HepG2 (cell line): Measurements from ENCODE around the gene PIM3. TPM values are rescaled to one million over a fixed set of nuclear protein-coding genes. Genes with fewer than 3 reads are reported as not detected.

Source experiments
- DBP ChIP-seq: sonication (generic); formaldehyde crosslinking; IDR thresholded peaks from 2 replicates; pipeline ENCODE4 v1.4.0; 2020; ENCODE audit warnings: missing genetic modification reagents; ENCODE audit errors: not compliant biosample characterization
- KDM2A ChIP-seq: sonication (generic); formaldehyde crosslinking; IDR thresholded peaks from 2 replicates; pipeline ENCODE4 v1.4.0; 2020; ENCODE audit warnings: low read depth, missing genetic modification reagents, borderline replicate concordance
- KLF11 ChIP-seq: IDR thresholded peaks from 2 replicates; pipeline ENCODE4 v1.6.1; 2016; ENCODE audit warnings: missing compliant biosample characterization
- LRRFIP1 ChIP-seq: sonication (generic); formaldehyde crosslinking; conservative IDR thresholded peaks from 2 replicates; pipeline ENCODE4 v1.4.0; 2020; ENCODE audit warnings: missing genetic modification reagents
- MAF1 ChIP-seq: sonication (generic); formaldehyde crosslinking; IDR thresholded peaks from 2 replicates; pipeline ENCODE4 v1.5.0; 2020; ENCODE audit warnings: missing genetic modification reagents, borderline replicate concordance
- MTERF4 ChIP-seq: sonication (generic); formaldehyde crosslinking; IDR thresholded peaks from 2 replicates; pipeline ENCODE4 v1.8.0; 2023; ENCODE audit warnings: mild to moderate bottlenecking, missing genetic modification reagents
- NFYC ChIP-seq: IDR thresholded peaks from 2 replicates; pipeline ENCODE4 v1.6.1; 2016; ENCODE audit warnings: missing genetic modification reagents, missing compliant biosample characterization
- PRMT3 ChIP-seq: sonication (generic); formaldehyde crosslinking; IDR thresholded peaks from 2 replicates; pipeline ENCODE4 v1.8.1; 2022; ENCODE audit warnings: low read depth, mild to moderate bottlenecking, moderate library complexity, missing genetic modification reagents, borderline replicate concordance
- RERE ChIP-seq: IDR thresholded peaks from 2 replicates; pipeline ENCODE4 v1.6.1; 2016; ENCODE audit warnings: low read depth, missing genetic modification reagents, missing compliant biosample characterization
- RXRB ChIP-seq: IDR thresholded peaks from 2 replicates; pipeline ENCODE4 v1.6.1; 2016; ENCODE audit warnings: borderline replicate concordance, missing genetic modification reagents, missing compliant biosample characterization
- SP2 ChIP-seq: sonication (generic); formaldehyde crosslinking; IDR thresholded peaks from 2 replicates; pipeline ENCODE4 v1.5.1; 2020; ENCODE audit warnings: mild to moderate bottlenecking, missing genetic modification reagents
- STAT5B ChIP-seq: sonication (generic); formaldehyde crosslinking; IDR thresholded peaks from 2 replicates; pipeline ENCODE4 v1.4.0; 2020; ENCODE audit warnings: missing genetic modification reagents
- TMF1 ChIP-seq: sonication (generic); formaldehyde crosslinking; IDR thresholded peaks from 2 replicates; pipeline ENCODE4 v1.8.1; 2022; ENCODE audit warnings: low read depth, missing genetic modification reagents
- TP53 ChIP-seq: sonication (generic); formaldehyde crosslinking; conservative IDR thresholded peaks from 2 replicates; pipeline ENCODE4 v1.4.0; 2020; ENCODE audit warnings: missing genetic modification reagents
- ZFX ChIP-seq: sonication (generic); formaldehyde crosslinking; IDR thresholded peaks from 2 replicates; pipeline ENCODE4 v1.4.0; 2020; ENCODE audit warnings: mild to moderate bottlenecking, low read depth, missing genetic modification reagents, moderate library complexity
- ZNF546 ChIP-seq: sonication (generic); formaldehyde crosslinking; conservative IDR thresholded peaks from 2 replicates; pipeline ENCODE4 v1.8.1; 2023; ENCODE audit warnings: mild to moderate bottlenecking, missing genetic modification reagents
- ZNF878 ChIP-seq: sonication (generic); formaldehyde crosslinking; IDR thresholded peaks from 2 replicates; pipeline ENCODE4 v1.8.1; 2023; ENCODE audit warnings: mild to moderate bottlenecking, missing genetic modification reagents, moderate library complexity
- ZSCAN21 ChIP-seq: sonication (generic); formaldehyde crosslinking; IDR thresholded peaks from 2 replicates; pipeline ENCODE4 v1.8.0; 2022; ENCODE audit warnings: mild to moderate bottlenecking, missing genetic modification reagents, moderate library complexity, borderline replicate concordance
- polyA plus RNA-seq, 8 experiments: library from polyadenylated mRNA; depleted of rRNA in 3 of 8; stranded (reverse) in 7 of 8; unstranded in 1 of 8; fragments of >200 nt; fragmentation: Illumina TruSeq in 4 of 8; extraction: Trizol in 4 of 8; gene quantifications; 2 replicates each; pipeline versions ENCODE4 v1.2.1 to v1.2.3, GENCODE V29; 2011 to 2016; ENCODE audit warnings: low read depth in 4 of 8, missing spikeins in 1 of 8, mixed read lengths in 1 of 8; ENCODE audit not compliant: insufficient read depth in 1 of 8
- total RNA-seq, 5 experiments: library from RNA; depleted of rRNA; stranded (reverse); fragments of >200 nt; fragmentation: Illumina TruSeq; extraction: Trizol; gene quantifications; 2 replicates each; pipeline ENCODE4 v1.2.3, GENCODE V29; 2016; ENCODE audit warnings: low read depth in 1 of 5

The PIM3 gene
- total and polyA plus RNA-seq, 2 of the 13 experiments (the other 11 are each of a cell fraction or from before 2014, with no cell fraction given): 21.6 to 31.2 TPM

GRCh38 chr22:49942565-49943404 lies 17.8 kb upstream of the PIM3 start (continued):
- TF ChIP-seq ZSCAN21 (CRISPR knock-in tag): no peak; the same call in 1 of the 2 replicates
- no peak for TF ChIP-seq KLF11 (CRISPR knock-in tag)
- TF ChIP-seq LRRFIP1 (CRISPR knock-in tag): no peak
- peak; percentile 96 for TF ChIP-seq ZFX (CRISPR knock-in tag)
- no peak for TF ChIP-seq ZNF878 (CRISPR knock-in tag)
- no peak for TF ChIP-seq STAT5B (CRISPR knock-in tag)
- no peak; the same call in 1 of the 2 replicates for TF ChIP-seq ZNF546 (CRISPR knock-in tag)
- TF ChIP-seq DBP (CRISPR knock-in tag): no peak
- TF ChIP-seq TP53: no peak
- TF ChIP-seq SP2 (CRISPR knock-in tag): no peak
- no peak for TF ChIP-seq NFYC (CRISPR knock-in tag)
- peak; percentile 66; the same call in 1 of the 2 replicates for TF ChIP-seq RXRB (CRISPR knock-in tag)
- no peak for TF ChIP-seq PRMT3 (CRISPR knock-in tag)
- no peak for TF ChIP-seq MAF1 (CRISPR knock-in tag)
- TF ChIP-seq MTERF4 (CRISPR knock-in tag): no peak; the same call in 1 of the 2 replicates
- TF ChIP-seq TMF1: no peak
- TF ChIP-seq KDM2A (CRISPR knock-in tag): 0 out of 2 replicates have a peak, but pooled peaks have one; percentile 31
- no peak for TF ChIP-seq RERE (CRISPR knock-in tag)
